ENCODE data around the gene COA7.
A peak's percentile ranks its signal among the peaks of the same experiment; 100 is the strongest.

Gene COA7

GRCh38 chr1:52636721-52637695 is 61.1 kb downstream of the COA7 start:
- peak in 1 of 2 donors; percentile 57 for DNase-seq (ENCODE audit: low read depth in 1 of 2, low spot score in 1 of 2)

DNA sequence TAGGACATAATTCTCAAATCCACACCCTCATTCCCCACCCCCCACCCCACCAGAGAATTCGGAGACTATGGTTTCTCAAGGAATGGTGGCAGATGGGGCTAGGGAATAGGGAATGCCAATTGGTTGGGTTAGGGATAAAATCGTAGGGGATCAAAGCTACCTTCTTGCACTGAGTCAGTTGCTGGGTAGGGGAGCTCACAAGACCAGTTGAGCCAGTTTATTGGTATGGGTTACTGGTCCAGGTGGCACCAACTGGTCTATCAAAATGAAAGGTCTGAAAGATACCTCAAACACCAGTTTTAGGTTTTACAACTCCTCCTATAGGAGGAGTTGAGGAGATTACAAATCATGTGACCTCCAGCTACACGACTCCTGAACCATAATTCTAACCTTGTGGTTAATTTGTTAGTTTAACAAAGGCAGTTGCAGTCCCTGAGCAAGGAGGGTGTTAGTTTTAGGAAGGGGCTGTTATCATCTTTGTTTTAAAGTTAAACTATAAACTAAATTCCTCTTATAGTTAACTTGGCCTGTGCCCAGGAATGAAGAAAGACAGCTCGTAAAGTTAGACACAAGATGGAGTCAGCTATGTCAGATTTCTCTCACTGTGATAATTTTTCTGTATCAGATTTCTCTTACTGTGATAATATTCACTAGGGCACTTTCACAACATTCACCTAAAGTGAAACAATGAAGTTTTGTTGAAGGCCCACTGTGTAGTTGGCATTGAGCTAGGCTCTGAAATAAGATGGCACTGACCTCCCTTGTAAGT is 62.6 kb downstream of the COA7 start:
- no peak for DNase-seq (ENCODE audit: low read depth in 1 of 2, low spot score in 1 of 2)
